Dedifferentiated amniotic fluid mesenchymal stem cell (primary cell): ENCODE data around the gene DOCK6.

ENCODE experiments used
- DNase-seq: peaks from one replicate; pipeline ENCODE4 v3.0.0-alpha.2; 2016; ENCODE audit errors: extremely low spot score

The DOCK6 gene

GRCh38 chr19:11261971-11262839 lies at the start of gene DOCK6:
TSS of gene DOCK6 (minus strand) at chr19:11262524. CDS start at chr19:11262440, 84 bp downstream.
- DNase-seq, result no peak

GRCh38 chr19:11306337-11306736 lies 44.0 kb upstream of the DOCK6 start:
- no peak for DNase-seq

GRCh38 chr19:11304936-11305335 lies 42.6 kb upstream of the DOCK6 start:
- DNase-seq, result no peak

- DNase-seq, result no peak
These were observed 38.4 kb upstream of the DOCK6 start for GRCh38 chr19:11300811-11301120.

GRCh38 chr19:11299946-11300810 lies 37.9 kb upstream of the DOCK6 start:
- no peak for DNase-seq

GRCh38 chr19:11296264-11296663 lies 33.9 kb upstream of the DOCK6 start:
- no peak for DNase-seq

GRCh38 chr19:11295665-11296245 lies 33.4 kb upstream of the DOCK6 start, which contains the start of gene TSPAN16:
TSS of gene TSPAN16 (plus strand) at chr19:11296160. CDS start at chr19:11296298, 138 bp downstream.
- no peak for DNase-seq

- no peak for DNase-seq
These were observed 32.9 kb upstream of the DOCK6 start for GRCh38 chr19:11295180-11295579.

GRCh38 chr19:11293433-11294389 lies 31.4 kb upstream of the DOCK6 start:
- peak; percentile 93 for DNase-seq

- DNase-seq, result no peak
These were observed 29.7 kb upstream of the DOCK6 start for GRCh38 chr19:11291991-11292390.

GRCh38 chr19:11291415-11291814 lies 29.1 kb upstream of the DOCK6 start:
- no peak for DNase-seq

GRCh38 chr19:11290256-11290655 lies 27.9 kb upstream of the DOCK6 start:
- DNase-seq, result no peak

- no peak for DNase-seq
These were observed 26.0 kb upstream of the DOCK6 start for GRCh38 chr19:11288349-11288748.

GRCh38 chr19:11286312-11286974 lies 24.1 kb upstream of the DOCK6 start:
- DNase-seq, result peak; percentile 44

- DNase-seq, result no peak
These were observed 22.2 kb upstream of the DOCK6 start for GRCh38 chr19:11284515-11284914.

- no peak for DNase-seq
These were observed 19.2 kb upstream of the DOCK6 start for GRCh38 chr19:11281356-11282049.

GRCh38 chr19:11279505-11280236 lies 17.3 kb upstream of the DOCK6 start:
- DNase-seq, result no peak

- DNase-seq, result no peak
These were observed 16.3 kb upstream of the DOCK6 start for GRCh38 chr19:11278670-11279069.

GRCh38 chr19:11274533-11275086 lies 12.3 kb upstream of the DOCK6 start:
- DNase-seq, result no peak
